HL-60 (cell line): ENCODE data around the gene SRBD1.

Experiments used
- DNase-seq, 2 experiments: peaks; one replicate each; pipeline ENCODE4 v3.0.0-alpha.2; 2010 to 2020; ENCODE audit warnings: low read depth in 1 of 2, low spot score in 1 of 2
- H3K27ac ChIP-seq: fragments of 250-450 bp; sonication (Bioruptor Pico); replicated peaks from 2 replicates; pipeline ENCODE4 v1.5.1; 2020; ENCODE audit warnings: mild to moderate bottlenecking, moderate library complexity
- H3K27me3 ChIP-seq: fragments of 250-450 bp; sonication (Bioruptor Pico); 2 replicates; pipeline ENCODE4 v1.5.1; 2021; ENCODE audit warnings: mild to moderate bottlenecking, moderate library complexity; ENCODE audit not compliant: insufficient read depth, poor library complexity, severe bottlenecking
- H3K4me3 ChIP-seq: replicated peaks from 2 replicates; pipeline ENCODE4 v1.5.1; 2011; ENCODE audit warnings: mild to moderate bottlenecking, control low read depth, low read length; ENCODE audit not compliant: insufficient read depth
- CTCF ChIP-seq: IDR thresholded peaks from one replicate; pipeline ENCODE4 v1.5.1; 2011; ENCODE audit warnings: low read length, control low read depth, inconsistent platforms; ENCODE audit not compliant: insufficient read depth
- GABPA ChIP-seq: IDR thresholded peaks from 2 replicates; pipeline ENCODE4 v1.6.1; 2012; ENCODE audit warnings: low read depth
- POLR2AphosphoS5 ChIP-seq: IDR thresholded peaks from 2 replicates; pipeline ENCODE4 v1.6.1; 2012; ENCODE audit warnings: low read depth
- SPI1 ChIP-seq: IDR thresholded peaks from 2 replicates; pipeline ENCODE4 v1.6.1; 2012; ENCODE audit warnings: low read depth, mild to moderate bottlenecking, borderline replicate concordance
- TF ChIP-seq, protein P1 (sequence below): IDR thresholded peaks from 2 replicates; pipeline ENCODE4 v1.6.1; 2012; ENCODE audit warnings: low read depth; ENCODE audit not compliant: insufficient replicate concordance

Gene SRBD1

GRCh38 chr2:45452866-45453265, 158.2 kb downstream of the SRBD1 start:
- H3K27me3 ChIP-seq: no peaks in the 10 kb centered on the region
- no peak overlapping the region for H3K4me3 ChIP-seq
- TF ChIP-seq CTCF: no peak
- no peak for TF ChIP-seq POLR2AphosphoS5
- no peak for TF ChIP-seq GABPA
- TF ChIP-seq SPI1: no peak
- TF ChIP-seq, protein P1, sequence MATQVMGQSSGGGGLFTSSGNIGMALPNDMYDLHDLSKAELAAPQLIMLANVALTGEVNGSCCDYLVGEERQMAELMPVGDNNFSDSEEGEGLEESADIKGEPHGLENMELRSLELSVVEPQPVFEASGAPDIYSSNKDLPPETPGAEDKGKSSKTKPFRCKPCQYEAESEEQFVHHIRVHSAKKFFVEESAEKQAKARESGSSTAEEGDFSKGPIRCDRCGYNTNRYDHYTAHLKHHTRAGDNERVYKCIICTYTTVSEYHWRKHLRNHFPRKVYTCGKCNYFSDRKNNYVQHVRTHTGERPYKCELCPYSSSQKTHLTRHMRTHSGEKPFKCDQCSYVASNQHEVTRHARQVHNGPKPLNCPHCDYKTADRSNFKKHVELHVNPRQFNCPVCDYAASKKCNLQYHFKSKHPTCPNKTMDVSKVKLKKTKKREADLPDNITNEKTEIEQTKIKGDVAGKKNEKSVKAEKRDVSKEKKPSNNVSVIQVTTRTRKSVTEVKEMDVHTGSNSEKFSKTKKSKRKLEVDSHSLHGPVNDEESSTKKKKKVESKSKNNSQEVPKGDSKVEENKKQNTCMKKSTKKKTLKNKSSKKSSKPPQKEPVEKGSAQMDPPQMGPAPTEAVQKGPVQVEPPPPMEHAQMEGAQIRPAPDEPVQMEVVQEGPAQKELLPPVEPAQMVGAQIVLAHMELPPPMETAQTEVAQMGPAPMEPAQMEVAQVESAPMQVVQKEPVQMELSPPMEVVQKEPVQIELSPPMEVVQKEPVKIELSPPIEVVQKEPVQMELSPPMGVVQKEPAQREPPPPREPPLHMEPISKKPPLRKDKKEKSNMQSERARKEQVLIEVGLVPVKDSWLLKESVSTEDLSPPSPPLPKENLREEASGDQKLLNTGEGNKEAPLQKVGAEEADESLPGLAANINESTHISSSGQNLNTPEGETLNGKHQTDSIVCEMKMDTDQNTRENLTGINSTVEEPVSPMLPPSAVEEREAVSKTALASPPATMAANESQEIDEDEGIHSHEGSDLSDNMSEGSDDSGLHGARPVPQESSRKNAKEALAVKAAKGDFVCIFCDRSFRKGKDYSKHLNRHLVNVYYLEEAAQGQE: no peak
- no peak for DNase-seq
- H3K27ac ChIP-seq: no peak overlapping the region

- TF ChIP-seq SPI1 (no peak), GABPA (no peak), POLR2AphosphoS5 (no peak), CTCF (no peak)
- TF ChIP-seq, protein P1: no peak
- DNase-seq: no peak
- no peaks in the 10 kb centered on the region for H3K27me3 ChIP-seq
- H3K27ac ChIP-seq: no peak overlapping the region
- H3K4me3 ChIP-seq: no peak overlapping the region
Observed at GRCh38 chr2:45450634-45451033, 160.4 kb downstream of the SRBD1 start.

DNA sequence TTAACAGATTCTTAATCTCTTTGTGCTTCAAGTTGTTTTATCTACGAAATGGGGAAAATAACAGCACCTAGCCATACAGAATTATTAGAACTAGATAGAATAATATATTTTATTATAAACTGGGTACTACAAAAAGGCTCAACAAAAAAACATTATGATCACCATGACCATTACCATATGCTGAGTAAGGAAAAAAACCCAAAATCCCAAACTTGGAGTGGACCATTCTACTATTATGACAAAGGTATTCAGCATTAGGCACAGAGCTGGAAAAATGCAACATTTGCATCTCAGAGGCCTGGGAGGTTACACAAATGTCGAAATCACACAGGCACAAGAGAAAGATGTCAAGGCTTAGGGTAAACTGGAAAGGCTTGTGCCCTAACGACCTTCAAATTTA, 162.8 kb downstream of the SRBD1 start:
- no peak for TF ChIP-seq SPI1
- TF ChIP-seq GABPA: no peak
- no peak for TF ChIP-seq POLR2AphosphoS5
- no peak for TF ChIP-seq CTCF
- TF ChIP-seq, protein P1: no peak
- Histone ChIP-seq H3K27me3 (no peaks in the 10 kb centered on the region), H3K27ac (no peak overlapping the region), H3K4me3 (no peak overlapping the region)
- no peak for DNase-seq
